ENCODE measurements around the gene COA5. TPM values are rescaled to one million over a fixed set of nuclear protein-coding genes. Genes with fewer than 3 reads are reported as not detected.

Gene COA5
- polyA plus RNA-seq, 2 of the 4 experiments (the other 2 are of a cell fraction): 32.7 to 43.3 TPM

GRCh38 chr2:98573426-98573825, 34.9 kb downstream of the COA5 start:
- 87% methylated on average over 10 of the region's 13 CpGs for WGBS (ENCODE audit: missing lambda C conversion rate)
- DNase-seq (ENCODE audit: low read depth in 1 of 2, low spot score in 1 of 2) (no peak), ATAC-seq (no peak), FAIRE-seq (no peak)
- Histone ChIP-seq H3K4me3 (no peak overlapping the region), H3K27ac (no peak overlapping the region), H3K4me1 (no peaks in the 10 kb centered on the region), H3K4me2 (no peak overlapping the region), H3K9me3 (no peaks in the 10 kb centered on the region)
- ChIA-PET CTCF (interaction anchor here (5.1 kb wide), 1 partner anchor 161 kb away, joined by 16 read pairs; no protein-coding TSS in a partner anchor), POLR2A (no interaction called here)
- TF ChIP-seq FOSL2 (IDR thresholded peaks at IDR 0.05): no peak
- TF ChIP-seq FOSL2 (CRISPR knock-in tag; IDR thresholded peaks at IDR 0.05): no peak
- no peak for TF ChIP-seq HOXA7 (CRISPR knock-in tag; IDR thresholded peaks at IDR 0.05)
- no peak for TF ChIP-seq ZNF302 (CRISPR knock-in tag; IDR thresholded peaks at IDR 0.05)
- no peak for TF ChIP-seq RAD21 (conservative IDR thresholded peaks at IDR 0.05 in 1 of 2, IDR thresholded peaks at IDR 0.05 in 1 of 2)
- no peak for TF ChIP-seq ELK1 (IDR thresholded peaks at IDR 0.05; ENCODE audit: low read depth, low read length)
- TF ChIP-seq NR3C1 (IDR thresholded peaks at IDR 0.05): no peak
- no peak for TF ChIP-seq HEYL (CRISPR knock-in tag; IDR thresholded peaks at IDR 0.05)
- TF ChIP-seq RNF2 (IDR thresholded peaks at IDR 0.05; ENCODE audit: borderline replicate concordance, low read depth): no peak
- no peak for TF ChIP-seq FOSB (CRISPR knock-in tag; IDR thresholded peaks at IDR 0.05)
- no peak for TF ChIP-seq POLR2A (IDR thresholded peaks at IDR 0.05; ENCODE audit: low read length)
- TF ChIP-seq REST (IDR thresholded peaks at IDR 0.05): no peak

- FAIRE-seq (no peak), DNase-seq (ENCODE audit: low read depth in 1 of 2, low spot score in 1 of 2) (no peak), ATAC-seq (no peak)
- POLR2A ChIA-PET: no interaction called here
- no peak overlapping the region for H3K4me2 ChIP-seq
- no peak overlapping the region for H3K27ac ChIP-seq
- no peak overlapping the region for H3K4me3 ChIP-seq
- no peak for TF ChIP-seq ZC3H11A (IDR thresholded peaks at IDR 0.05)
- TF ChIP-seq, protein P1, sequence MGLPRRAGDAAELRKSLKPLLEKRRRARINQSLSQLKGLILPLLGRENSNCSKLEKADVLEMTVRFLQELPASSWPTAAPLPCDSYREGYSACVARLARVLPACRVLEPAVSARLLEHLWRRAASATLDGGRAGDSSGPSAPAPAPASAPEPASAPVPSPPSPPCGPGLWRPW (IDR thresholded peaks at IDR 0.05): no peak
- no peak for TF ChIP-seq POLR2A (IDR thresholded peaks at IDR 0.05; ENCODE audit: low read length)
- TF ChIP-seq EHF (CRISPR knock-in tag; IDR thresholded peaks at IDR 0.05): no peak
- TF ChIP-seq ZFP36 (IDR thresholded peaks at IDR 0.05; ENCODE audit: borderline replicate concordance, partially characterized antibody): no peak
- no peak for TF ChIP-seq CBX2 (IDR thresholded peaks at IDR 0.05; ENCODE audit: borderline replicate concordance, low read depth)
- no peak for TF ChIP-seq SMC3 (IDR thresholded peaks at IDR 0.05)
- TF ChIP-seq ELK1 (IDR thresholded peaks at IDR 0.05; ENCODE audit: low read depth, low read length): no peak
- no peak for TF ChIP-seq NFE2L2 (conservative IDR thresholded peaks at IDR 0.05; ENCODE audit: low read length)
- no peak for TF ChIP-seq CEBPB (IDR thresholded peaks at IDR 0.05)
- TF ChIP-seq EP300 (IDR thresholded peaks at IDR 0.05): no peak
- no peak for TF ChIP-seq RARB (CRISPR knock-in tag; IDR thresholded peaks at IDR 0.05)
- no peaks in the 10 kb centered on the region for H3K4me1 ChIP-seq
- 91% methylated on average over 15 of the region's 15 CpGs for WGBS (ENCODE audit: missing lambda C conversion rate)
- CTCF ChIA-PET: interaction anchor here (2.4 to 5.1 kb wide), 2 partner anchors 12 to 160 kb away, joined by 9 to 16 read pairs; no protein-coding TSS in a partner anchor
- no peaks in the 10 kb centered on the region for H3K9me3 ChIP-seq
These were observed 35.6 kb downstream of the COA5 start for GRCh38 chr2:98572676-98573075.
